OCI-LY7 (cell line): Measurements from ENCODE around the gene KATNAL2. TPM values are rescaled to one million over a fixed set of nuclear protein-coding genes. Genes with fewer than 3 reads are reported as not detected.

Source experiments
- BruUV-seq: library from RNA; stranded (reverse); fragments of 400-500 nt; replicated peaks from 2 replicates; lab custom pipeline; 2021; lab: Mats Ljungman, UMichigan
- CTCF ChIA-PET: fragments of 300-600 bp; sonication (Branson Sonifier 250); formaldehyde crosslinking; loops from one replicate; lab custom pipeline; 2022; ENCODE audit warnings: antibody characterized with exemption; ENCODE audit not compliant: unreplicated experiment; lab: Charles Lee
- POLR2A ChIA-PET: fragments of 300-600 bp; sonication (Branson Sonifier 250); formaldehyde crosslinking; loops from one replicate; lab custom pipeline; 2022; ENCODE audit warnings: antibody characterized with exemption; lab: Charles Lee
- DNase-seq: peaks from one replicate; pipeline ENCODE4 v3.0.0-alpha.2; 2015; ENCODE audit warnings: low spot score
- H2AFZ ChIP-seq: fragments of 200-600 bp; sonication (generic), shearing (Covaris generic); 2 replicates; pipeline ENCODE4 v1.6.1; 2014; ENCODE audit warnings: mild to moderate bottlenecking, antibody characterized with exemption, low read length, moderate library complexity
- H3K27ac ChIP-seq: fragments of 200-600 bp; sonication (generic); 2 replicates; pipeline ENCODE4 v1.5.1; 2014; ENCODE audit warnings: mixed run types, low read depth, mild to moderate bottlenecking, moderate library complexity, low read length, inconsistent platforms; ENCODE audit not compliant: poor library complexity, severe bottlenecking
- H3K36me3 ChIP-seq: fragments of 200-600 bp; sonication (generic); 2 replicates; pipeline ENCODE4 v1.6.1; 2014; ENCODE audit warnings: mild to moderate bottlenecking, antibody characterized with exemption, low read length, moderate library complexity, mixed read lengths; ENCODE audit not compliant: insufficient read depth
- H3K4me1 ChIP-seq: fragments of 200-600 bp; sonication (generic); 2 replicates; pipeline ENCODE4 v1.5.1; 2014; ENCODE audit warnings: mild to moderate bottlenecking, low read length; ENCODE audit not compliant: insufficient read depth, poor library complexity, severe bottlenecking
- H3K4me2 ChIP-seq: fragments of 200-600 bp; sonication (generic); 2 replicates; pipeline ENCODE4 v1.6.1; 2014; ENCODE audit warnings: mild to moderate bottlenecking, low read length
- H3K4me3 ChIP-seq: fragments of 200-600 bp; sonication (generic); 2 replicates; pipeline ENCODE4 v1.5.1; 2014; ENCODE audit warnings: mild to moderate bottlenecking, low read depth, low read length; ENCODE audit not compliant: poor library complexity, severe bottlenecking
- H3K79me2 ChIP-seq: fragments of 200-600 bp; sonication (generic); 2 replicates; pipeline ENCODE4 v1.6.1; 2016; ENCODE audit warnings: low read depth, mild to moderate bottlenecking, low read length, moderate library complexity, mixed read lengths; ENCODE audit not compliant: insufficient read depth
- H3K9me2 ChIP-seq: fragments of 200-600 bp; sonication (generic); 2 replicates; pipeline ENCODE4 v1.6.1; 2016; ENCODE audit warnings: mild to moderate bottlenecking, low read length, mixed read lengths; ENCODE audit not compliant: insufficient read depth
- H3K9me3 ChIP-seq: fragments of 200-600 bp; sonication (generic); 2 replicates; pipeline ENCODE4 v1.6.1; 2014; ENCODE audit warnings: mild to moderate bottlenecking, mixed run types, low read length, mixed read lengths
- H4K20me1 ChIP-seq: fragments of 200-600 bp; sonication (generic); 2 replicates; pipeline ENCODE4 v1.6.1; 2014; ENCODE audit warnings: mild to moderate bottlenecking, antibody characterized with exemption, low read length, moderate library complexity, mixed read lengths; ENCODE audit not compliant: insufficient read depth
- EZH2phosphoT487 ChIP-seq: fragments of 200-600 bp; sonication (generic); IDR thresholded peaks from 2 replicates; pipeline ENCODE4 v1.6.1; 2018; ENCODE audit warnings: low read depth, borderline replicate concordance, mild to moderate bottlenecking, mixed run types, antibody characterized with exemption, low read length, moderate library complexity, mixed read lengths
- intact Hi-C: fragments of 100-400 bp; cut with micrococcal nuclease; formaldehyde crosslinking; loops from one replicate; pipeline ENCODE4 v1.10.0; 2022; ENCODE audit not compliant: unreplicated experiment
- total RNA-seq, 2 experiments: library from RNA; depleted of rRNA in 1 of 2; stranded (reverse); fragments of >200 nt in 1 of 2; shearing (Covaris generic) in 1 of 2; gene quantifications; 2 replicates each; pipeline ENCODE4 v1.2.3, GENCODE V29; 2014 to 2022
- TF ChIP-seq, protein P1 (sequence below): fragments of 200-600 bp; sonication (generic); conservative IDR thresholded peaks from 2 replicates; pipeline ENCODE4 v1.5.1; 2014; ENCODE audit warnings: mild to moderate bottlenecking, antibody characterized with exemption, low read length, moderate library complexity, mixed read lengths

The KATNAL2 gene
- total RNA-seq, 2 experiments from 2014 or later = 5.7 to 16.1 TPM

DNA sequence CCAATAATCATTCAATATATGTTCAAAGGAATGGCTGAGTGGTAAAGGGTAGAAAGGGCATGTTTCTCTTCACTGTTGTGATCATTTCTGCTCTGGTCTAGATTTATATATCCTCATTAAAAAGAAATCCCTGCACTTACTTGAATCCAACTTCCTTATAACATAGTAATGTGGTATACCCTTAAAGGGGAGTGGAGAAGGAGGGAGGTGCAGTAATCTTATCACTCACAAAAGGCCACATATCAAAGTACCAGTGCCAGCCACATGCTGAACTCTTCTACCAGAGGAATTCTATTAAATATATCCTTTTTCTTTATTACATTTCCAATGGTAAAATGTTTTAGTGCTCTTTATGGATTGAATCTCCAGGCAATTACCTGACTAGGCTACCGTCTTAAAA, 3.3 kb downstream of the KATNAL2 start:
- no peak overlapping the region for H3K27ac ChIP-seq
- no peaks in the 10 kb centered on the region for H3K36me3 ChIP-seq
- intact Hi-C loops = no loop called here
- peaks cover 12% of the 10 kb centered on the region for H3K79me2 ChIP-seq
- H3K9me3 ChIP-seq = no peaks in the 10 kb centered on the region
- H3K4me2 ChIP-seq = no peak overlapping the region
- BruUV-seq = no TSS peak
- H3K9me2 ChIP-seq = no peaks in the 10 kb centered on the region
- POLR2A ChIA-PET = no interaction called here
- H2AFZ ChIP-seq = no peak overlapping the region
- TF ChIP-seq, protein P1, sequence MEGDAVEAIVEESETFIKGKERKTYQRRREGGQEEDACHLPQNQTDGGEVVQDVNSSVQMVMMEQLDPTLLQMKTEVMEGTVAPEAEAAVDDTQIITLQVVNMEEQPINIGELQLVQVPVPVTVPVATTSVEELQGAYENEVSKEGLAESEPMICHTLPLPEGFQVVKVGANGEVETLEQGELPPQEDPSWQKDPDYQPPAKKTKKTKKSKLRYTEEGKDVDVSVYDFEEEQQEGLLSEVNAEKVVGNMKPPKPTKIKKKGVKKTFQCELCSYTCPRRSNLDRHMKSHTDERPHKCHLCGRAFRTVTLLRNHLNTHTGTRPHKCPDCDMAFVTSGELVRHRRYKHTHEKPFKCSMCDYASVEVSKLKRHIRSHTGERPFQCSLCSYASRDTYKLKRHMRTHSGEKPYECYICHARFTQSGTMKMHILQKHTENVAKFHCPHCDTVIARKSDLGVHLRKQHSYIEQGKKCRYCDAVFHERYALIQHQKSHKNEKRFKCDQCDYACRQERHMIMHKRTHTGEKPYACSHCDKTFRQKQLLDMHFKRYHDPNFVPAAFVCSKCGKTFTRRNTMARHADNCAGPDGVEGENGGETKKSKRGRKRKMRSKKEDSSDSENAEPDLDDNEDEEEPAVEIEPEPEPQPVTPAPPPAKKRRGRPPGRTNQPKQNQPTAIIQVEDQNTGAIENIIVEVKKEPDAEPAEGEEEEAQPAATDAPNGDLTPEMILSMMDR = no peak
- no peak for TF ChIP-seq EZH2phosphoT487
- peaks cover under 1% of the 10 kb centered on the region for H3K4me1 ChIP-seq
- no peak overlapping the region for H3K4me3 ChIP-seq
- CTCF ChIA-PET = no interaction called here
- peaks cover 10% of the 10 kb centered on the region; the same call in 1 of the 2 replicates for H4K20me1 ChIP-seq
- DNase-seq = no peak

- no TSS peak for BruUV-seq
- H3K79me2 ChIP-seq = no peaks in the 10 kb centered on the region
- H4K20me1 ChIP-seq = no peaks in the 10 kb centered on the region
- H2AFZ ChIP-seq = no peak overlapping the region
- CTCF ChIA-PET = no interaction called here
- TF ChIP-seq EZH2phosphoT487 = no peak
- TF ChIP-seq, protein P1 = no peak
- POLR2A ChIA-PET = no interaction called here
- no peaks in the 10 kb centered on the region for H3K9me3 ChIP-seq
- no peak overlapping the region for H3K4me3 ChIP-seq
- no peak overlapping the region for H3K27ac ChIP-seq
- H3K9me2 ChIP-seq = no peaks in the 10 kb centered on the region
- no peak for DNase-seq
- H3K36me3 ChIP-seq = no peaks in the 10 kb centered on the region
- peaks cover 3% of the 10 kb centered on the region for H3K4me1 ChIP-seq
- intact Hi-C loops = no loop called here
- H3K4me2 ChIP-seq = no peak overlapping the region
Observed at GRCh38 chr18:46939337-46939963, 22.0 kb downstream of the KATNAL2 start.

DNA sequence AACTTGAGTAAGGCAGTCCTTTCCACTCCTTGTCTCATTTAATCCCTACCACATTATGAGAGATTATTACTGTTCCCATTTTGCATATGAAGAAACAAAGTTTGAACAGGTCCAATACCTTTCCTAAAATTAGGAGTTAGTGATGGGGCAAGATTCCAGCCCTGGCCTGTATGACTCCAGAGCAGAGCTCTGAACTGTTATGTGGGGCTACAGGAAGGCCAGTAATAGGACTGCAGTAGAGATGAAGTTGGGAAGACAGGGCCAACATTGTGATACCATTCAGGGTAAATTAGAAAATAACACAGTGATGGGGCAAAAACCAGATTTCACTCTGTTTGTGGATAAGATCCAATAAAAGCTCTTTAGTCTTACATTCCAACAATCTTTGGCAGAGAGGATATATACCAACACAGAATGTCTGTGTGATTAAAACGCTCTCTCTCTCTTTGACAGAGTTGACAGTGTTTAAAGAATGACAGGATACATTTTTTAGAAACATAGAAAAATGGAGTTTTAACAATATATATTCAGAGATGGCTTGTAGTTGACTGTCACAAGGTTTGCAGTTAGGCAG, 22.7 kb downstream of the KATNAL2 start:
- H3K9me3 ChIP-seq = no peaks in the 10 kb centered on the region
- no peak overlapping the region for H3K4me3 ChIP-seq
- H3K36me3 ChIP-seq = no peaks in the 10 kb centered on the region
- no peak overlapping the region for H3K4me2 ChIP-seq
- POLR2A ChIA-PET = interaction anchor here (0.6 kb wide), 1 partner anchor 8 kb away, joined by 3 read pairs; no protein-coding TSS in a partner anchor
- no TSS peak for BruUV-seq
- CTCF ChIA-PET = no interaction called here
- intact Hi-C loops = no loop called here
- no peak overlapping the region for H3K27ac ChIP-seq
- H3K4me1 ChIP-seq = peaks cover 2% of the 10 kb centered on the region
- H3K79me2 ChIP-seq = no peaks in the 10 kb centered on the region
- H3K9me2 ChIP-seq = no peaks in the 10 kb centered on the region
- H4K20me1 ChIP-seq = no peaks in the 10 kb centered on the region
- no peak for TF ChIP-seq EZH2phosphoT487
- TF ChIP-seq, protein P1 = no peak
- no peak for DNase-seq
- no peak overlapping the region for H2AFZ ChIP-seq
